IMR-90 (cell line): ENCODE data around the gene GMNN. TPM values are rescaled to one million over a fixed set of nuclear protein-coding genes. Genes with fewer than 3 reads are reported as not detected.

ENCODE experiments used
- ATAC-seq: fragments of 200-7000 bp; cut with Tn5 transposase; 2 replicates; pipeline ENCODE4 v1.9.1; 2020; ENCODE audit warnings: low read depth, mild to moderate bottlenecking, moderate library complexity
- BruUV-seq: library from RNA; stranded (reverse); fragments of 400-500 nt; replicated peaks from 2 replicates; lab custom pipeline; 2021; lab: Mats Ljungman, UMichigan
- CTCF ChIA-PET: fragments of 300-600 bp; formaldehyde crosslinking; extraction: SDS; loops from one replicate; lab custom pipeline; 2021; ENCODE audit warnings: antibody characterized with exemption; lab: Yijun Ruan, JAX
- POLR2A ChIA-PET: fragments of 300-600 bp; sonication (Branson Sonifier 250); formaldehyde crosslinking; loops from one replicate; lab custom pipeline; 2022; ENCODE audit warnings: antibody characterized with exemption; ENCODE audit not compliant: unreplicated experiment; lab: Charles Lee
- DNase-seq: peaks from one replicate; pipeline ENCODE4 v3.0.0; 2013
- H2AFZ ChIP-seq: replicated peaks from 2 replicates; pipeline ENCODE3; 2013; ENCODE audit warnings: low read length, mild to moderate bottlenecking; ENCODE audit not compliant: poor library complexity
- H2AK5ac ChIP-seq: 2 replicates; pipeline ENCODE4 v1.6.1; 2013; ENCODE audit warnings: low read depth, low read length, inconsistent platforms
- H2AK9ac ChIP-seq: replicated peaks from 2 replicates; pipeline ENCODE3; 2013; ENCODE audit warnings: mild to moderate bottlenecking, low read depth, low read length, moderate library complexity; ENCODE audit not compliant: poor library complexity
- H2BK120ac ChIP-seq: 2 replicates; pipeline ENCODE4 v1.6.1; 2013; ENCODE audit warnings: low read depth, low read length, inconsistent platforms
- H2BK15ac ChIP-seq: 3 replicates; pipeline ENCODE4 v1.6.1; 2013; ENCODE audit warnings: low read depth, low read length, inconsistent platforms
- H2BK20ac ChIP-seq: 2 replicates; pipeline ENCODE4 v1.6.1; 2013; ENCODE audit warnings: low read depth, mild to moderate bottlenecking, inconsistent platforms, low read length, moderate library complexity
- H2BK5ac ChIP-seq: 2 replicates; pipeline ENCODE4 v1.6.1; 2013; ENCODE audit warnings: mild to moderate bottlenecking, low read depth, low read length, inconsistent platforms; ENCODE audit not compliant: poor library complexity, severe bottlenecking
- H3K14ac ChIP-seq: replicated peaks from 2 replicates; pipeline ENCODE4 v1.6.1; 2013; ENCODE audit warnings: low read depth, low read length, inconsistent platforms
- H3K18ac ChIP-seq: 2 replicates; pipeline ENCODE4 v1.6.1; 2013; ENCODE audit warnings: low read depth, low read length, control low read depth
- H3K23ac ChIP-seq: 2 replicates; pipeline ENCODE4 v1.6.1; 2013; ENCODE audit warnings: low read depth, low read length, inconsistent platforms
- H3K27ac ChIP-seq: 2 replicates; pipeline ENCODE4 v1.5.1; 2013; ENCODE audit warnings: mild to moderate bottlenecking, control low read depth, low read length; ENCODE audit not compliant: insufficient read depth
- H3K27me3 ChIP-seq: 2 replicates; pipeline ENCODE4 v1.6.1; 2013; ENCODE audit warnings: low read length; ENCODE audit not compliant: control insufficient read depth, insufficient read depth
- H3K36me3 ChIP-seq: 2 replicates; pipeline ENCODE4 v1.6.1; 2013; ENCODE audit warnings: low read length, mixed read lengths; ENCODE audit not compliant: control insufficient read depth, insufficient read depth
- H3K4ac ChIP-seq: 2 replicates; pipeline ENCODE4 v1.6.1; 2013; ENCODE audit warnings: low read depth, low read length, inconsistent platforms
- H3K4me1 ChIP-seq: 2 replicates; pipeline ENCODE4 v1.6.1; 2013; ENCODE audit warnings: low read length, mixed read lengths; ENCODE audit not compliant: control insufficient read depth, insufficient read depth
- H3K4me2 ChIP-seq: 2 replicates; pipeline ENCODE4 v1.6.1; 2013; ENCODE audit warnings: low read depth, mild to moderate bottlenecking, control low read depth, low read length, moderate library complexity
- H3K4me3 ChIP-seq: 2 replicates; pipeline ENCODE4 v1.5.1; 2013; ENCODE audit warnings: low read depth, mild to moderate bottlenecking, control low read depth, low read length, moderate library complexity; ENCODE audit not compliant: insufficient read depth
- H3K56ac ChIP-seq: 2 replicates; pipeline ENCODE4 v1.6.1; 2013; ENCODE audit warnings: low read length, inconsistent platforms; ENCODE audit not compliant: insufficient read depth; ENCODE audit errors: extremely low read depth
- H3K79me1 ChIP-seq, 2 experiments: 2 replicates each; pipeline ENCODE4 v1.6.1; 2013; ENCODE audit warnings: low read length in 2 of 2, inconsistent platforms in 1 of 2, low read depth in 1 of 2
- H3K9ac ChIP-seq: 2 replicates; pipeline ENCODE4 v1.6.1; 2013; ENCODE audit warnings: low read depth, low read length, control low read depth
- H3K9me1 ChIP-seq: 2 replicates; pipeline ENCODE4 v1.6.1; 2013; ENCODE audit warnings: low read length, inconsistent platforms; ENCODE audit not compliant: insufficient read depth
- H3K9me3 ChIP-seq: 2 replicates; pipeline ENCODE4 v1.6.1; 2013; ENCODE audit warnings: low read length; ENCODE audit not compliant: control insufficient read depth, insufficient read depth
- H4K20me1 ChIP-seq: 2 replicates; pipeline ENCODE4 v1.6.1; 2013; ENCODE audit warnings: low read length, inconsistent platforms; ENCODE audit not compliant: insufficient read depth
- H4K5ac ChIP-seq: 2 replicates; pipeline ENCODE4 v1.6.1; 2013; ENCODE audit warnings: mild to moderate bottlenecking, low read depth, low read length, control low read depth
- H4K8ac ChIP-seq, 2 experiments: 2 replicates each; pipeline ENCODE4 v1.6.1; 2013; ENCODE audit warnings: low read depth in 2 of 2, low read length in 2 of 2, control low read depth in 1 of 2, inconsistent platforms in 1 of 2
- H4K91ac ChIP-seq: 2 replicates; pipeline ENCODE4 v1.6.1; 2013; ENCODE audit warnings: low read depth, low read length, inconsistent platforms; ENCODE audit not compliant: insufficient read depth
- BHLHE40 ChIP-seq: fragments of 150-350 bp; IDR thresholded peaks from 2 replicates; pipeline ENCODE4 v1.6.1; 2016; ENCODE audit warnings: mild to moderate bottlenecking, low read depth, low read length
- CEBPB ChIP-seq: IDR thresholded peaks from 2 replicates; pipeline ENCODE4 v1.6.1; 2012; ENCODE audit warnings: low read depth, low read length, improper control_type of control experiment
- CTCF ChIP-seq: conservative IDR thresholded peaks from 2 replicates; pipeline ENCODE4 v1.5.1; 2012; ENCODE audit warnings: mild to moderate bottlenecking, low read depth, low read length, improper control_type of control experiment
- FOS ChIP-seq: fragments of 150-350 bp; IDR thresholded peaks from 2 replicates; pipeline ENCODE4 v1.6.1; 2016; ENCODE audit warnings: low read depth, low read length
- MAFK ChIP-seq: IDR thresholded peaks from 2 replicates; pipeline ENCODE4 v1.6.1; 2012; ENCODE audit warnings: low read depth, low read length, improper control_type of control experiment
- MAZ ChIP-seq: IDR thresholded peaks from 2 replicates; pipeline ENCODE4 v1.6.1; 2012; ENCODE audit warnings: low read depth, mild to moderate bottlenecking, low read length, improper control_type of control experiment, moderate library complexity, borderline replicate concordance
- NFE2L2 ChIP-seq: fragments of 150-350 bp; IDR thresholded peaks from 2 replicates; pipeline ENCODE4 v1.6.1; 2016; ENCODE audit warnings: low read depth, mild to moderate bottlenecking, low read length
- POLR2A ChIP-seq: IDR thresholded peaks from 2 replicates; pipeline ENCODE4 v1.6.1; 2012; ENCODE audit warnings: mild to moderate bottlenecking, low read depth, low read length
- RAD21 ChIP-seq: IDR thresholded peaks from 2 replicates; pipeline ENCODE4 v1.6.1; 2012; ENCODE audit warnings: low read length, improper control_type of control experiment
- RCOR1 ChIP-seq: IDR thresholded peaks from 2 replicates; pipeline ENCODE4 v1.6.1; 2012; ENCODE audit warnings: mild to moderate bottlenecking, low read length, improper control_type of control experiment; ENCODE audit not compliant: insufficient replicate concordance
- RFX5 ChIP-seq: IDR thresholded peaks from 2 replicates; pipeline ENCODE4 v1.8.0; 2012; ENCODE audit warnings: low read depth, mild to moderate bottlenecking, low read length, moderate library complexity
- SMC3 ChIP-seq: fragments of 150-350 bp; IDR thresholded peaks from 2 replicates; pipeline ENCODE4 v1.6.1; 2016; ENCODE audit warnings: low read depth, mild to moderate bottlenecking, antibody characterized with exemption, low read length, moderate library complexity
- WGBS, 2 experiments: methylation state at CpG; one replicate each; pipeline versions ENCODE4 v1.1.5 to v1.1.7; 2013; ENCODE audit warnings: missing lambda C conversion rate in 2 of 2; ENCODE audit not compliant: insufficient read length in 1 of 2; ENCODE audit errors: extremely low coverage in 2 of 2; 5-methylcytosine and 5-hydroxymethylcytosine counted together
- dilution Hi-C: fragments of 300-500 bp; cut with HindIII; formaldehyde crosslinking; loops from one replicate; pipeline ENCODE4 v1.14.3; 2018; ENCODE audit warnings: low sequenced_read_pairs; ENCODE audit not compliant: unreplicated experiment
- in situ Hi-C: fragments of 300-500 bp; cut with MboI; formaldehyde crosslinking; loops from 3 replicates; pipeline ENCODE4 v1.14.3; 2019; ENCODE audit warnings: low sequenced_read_pairs, inconsistent platforms, mixed read lengths
- intact Hi-C: fragments of 100-400 bp; cut with micrococcal nuclease; formaldehyde crosslinking; loops from 2 replicates; pipeline ENCODE4 v1.10.0; 2022
- polyA plus RNA-seq, 3 experiments: library from polyadenylated mRNA; depleted of rRNA; stranded (reverse); fragments of >200 nt; gene quantifications; 2 replicates each; pipeline ENCODE4 v1.2.3, GENCODE V29; 2012; ENCODE audit warnings: low replicate concordance in 1 of 3
- total RNA-seq: library from RNA; depleted of rRNA; stranded (reverse); fragments of >200 nt; gene quantifications from 2 replicates; pipeline ENCODE4 v1.2.3, GENCODE V29; 2012
- TF ChIP-seq, protein P1 (sequence below): fragments of 150-350 bp; IDR thresholded peaks from 2 replicates; pipeline ENCODE4 v1.6.1; 2016; ENCODE audit warnings: low read depth, mild to moderate bottlenecking, low read length, moderate library complexity, borderline replicate concordance

Gene GMNN
- total and polyA plus RNA-seq, 2 of the 4 experiments (the other 2 are of a cell fraction), result 19.7 to 22.2 TPM

DNA sequence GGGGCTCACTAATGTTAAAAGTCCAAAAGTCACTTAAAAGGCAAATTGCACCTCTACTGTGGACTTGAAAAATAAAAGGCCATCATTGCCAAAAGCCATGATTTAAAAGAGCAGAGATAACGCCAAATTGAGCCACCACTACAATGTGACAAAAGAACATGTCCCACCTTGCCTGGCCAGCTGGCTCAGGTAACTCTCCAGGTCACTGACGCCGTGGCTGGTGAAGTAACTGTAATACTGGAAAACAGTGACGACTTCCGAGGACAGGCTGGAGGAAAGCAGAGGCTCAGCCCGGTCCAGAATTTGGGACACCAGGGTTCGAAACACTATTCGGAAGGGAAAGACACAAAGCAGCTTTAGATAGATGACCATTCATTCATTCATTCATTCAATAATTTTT is 53.2 kb downstream of the GMNN start:
- H3K9me3 ChIP-seq, result no peaks in the 10 kb centered on the region
- H3K56ac ChIP-seq, result no peak overlapping the region
- H2BK20ac ChIP-seq, result no peak overlapping the region
- no peak overlapping the region for H3K4me2 ChIP-seq
- no peak for ATAC-seq
- no peak overlapping the region for H2BK5ac ChIP-seq
- no peaks in the 10 kb centered on the region for H4K20me1 ChIP-seq
- H2BK120ac ChIP-seq, result no peak overlapping the region
- no peak overlapping the region for H3K14ac ChIP-seq
- H2AK9ac ChIP-seq, result no peak overlapping the region
- H2BK15ac ChIP-seq, result no peak overlapping the region
- no TSS peak for BruUV-seq
- H3K4me1 ChIP-seq, result peaks cover 9% of the 10 kb centered on the region
- no peaks in the 10 kb centered on the region for H3K79me1 ChIP-seq
- H4K91ac ChIP-seq, result no peak overlapping the region
- H3K9me1 ChIP-seq, result 0 out of 2 replicates have a peak, but pooled peaks cover 5% of the 10 kb centered on the region
- no peak overlapping the region for H3K9ac ChIP-seq
- POLR2A ChIA-PET, result no interaction called here
- DNase-seq, result no peak
- H4K8ac ChIP-seq, result no peak overlapping the region
- no peaks in the 10 kb centered on the region for H3K27me3 ChIP-seq
- H4K5ac ChIP-seq, result no peak overlapping the region
- in situ Hi-C loops, result no loop called here
- dilution Hi-C loops, result loop anchor here (25.0 kb wide), 1 partner anchor 259 kb away; no protein-coding TSS in a partner anchor
- no peak overlapping the region for H3K23ac ChIP-seq
- CTCF ChIA-PET, result no interaction called here
- intact Hi-C loops, result no loop called here
- 80% methylated on average over 1 of the region's 8 CpGs; no CpG with 5 or more reads in 1 of the 2 experiments for WGBS, 2 experiments
- H3K4me3 ChIP-seq, result no peak overlapping the region
- H2AK5ac ChIP-seq, result no peak overlapping the region
- peaks cover 12% of the 10 kb centered on the region for H3K36me3 ChIP-seq
- H3K18ac ChIP-seq, result no peak overlapping the region
- H3K4ac ChIP-seq, result no peak overlapping the region
- TF ChIP-seq MAZ (no peak), RFX5 (no peak), RCOR1 (no peak), RAD21 (no peak), CTCF (no peak), POLR2A (no peak), MAFK (no peak), SMC3 (no peak), NFE2L2 (no peak), CEBPB (no peak), BHLHE40 (no peak), FOS (no peak)
- TF ChIP-seq, protein P1, sequence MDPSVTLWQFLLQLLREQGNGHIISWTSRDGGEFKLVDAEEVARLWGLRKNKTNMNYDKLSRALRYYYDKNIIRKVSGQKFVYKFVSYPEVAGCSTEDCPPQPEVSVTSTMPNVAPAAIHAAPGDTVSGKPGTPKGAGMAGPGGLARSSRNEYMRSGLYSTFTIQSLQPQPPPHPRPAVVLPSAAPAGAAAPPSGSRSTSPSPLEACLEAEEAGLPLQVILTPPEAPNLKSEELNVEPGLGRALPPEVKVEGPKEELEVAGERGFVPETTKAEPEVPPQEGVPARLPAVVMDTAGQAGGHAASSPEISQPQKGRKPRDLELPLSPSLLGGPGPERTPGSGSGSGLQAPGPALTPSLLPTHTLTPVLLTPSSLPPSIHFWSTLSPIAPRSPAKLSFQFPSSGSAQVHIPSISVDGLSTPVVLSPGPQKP, result no peak
- no peak overlapping the region for H2AFZ ChIP-seq
- no peak overlapping the region for H3K27ac ChIP-seq
